H1 (cell line): Measurements from ENCODE around the gene SLC9C1. TPM values are rescaled to one million over a fixed set of nuclear protein-coding genes. Genes with fewer than 3 reads are reported as not detected.

Experiments used
- CTCF ChIA-PET: fragments of 300-600 bp; sonication (Branson Sonifier 250); formaldehyde crosslinking; loops from one replicate; lab custom pipeline; 2021; ENCODE audit not compliant: partially characterized antibody; lab: Charles Lee
- POLR2A ChIA-PET: fragments of 300-600 bp; sonication (Branson Sonifier 250); formaldehyde crosslinking; loops from one replicate; lab custom pipeline; 2021; ENCODE audit warnings: inconsistent platforms; ENCODE audit not compliant: partially characterized antibody; lab: Charles Lee
- DNase-seq, 2 experiments: peaks; one replicate each; pipeline versions ENCODE4 v3.0.0 to v3.0.0-alpha.2; 2010 to 2022; ENCODE audit warnings: low spot score in 2 of 2, low read depth in 1 of 2, mixed read lengths in 1 of 2
- FAIRE-seq: peaks from 2 replicates; lab custom pipeline; 2011; peaks lifted over from hg19 to GRCh38; lab: Jason Lieb, UNC
- H2AFZ ChIP-seq: 2 replicates; pipeline ENCODE4 v1.8.1; 2012; ENCODE audit warnings: low read length, inconsistent platforms
- H2AK5ac ChIP-seq: 2 replicates; pipeline ENCODE4 v1.6.1; 2013; ENCODE audit warnings: low read depth, low read length
- H2BK120ac ChIP-seq: replicated peaks from 2 replicates; pipeline ENCODE3; 2013; ENCODE audit warnings: low read depth, low read length, inconsistent platforms
- H2BK12ac ChIP-seq: 2 replicates; pipeline ENCODE4 v1.6.1; 2013; ENCODE audit warnings: low read depth, low read length
- H2BK15ac ChIP-seq: 2 replicates; pipeline ENCODE4 v1.6.1; 2013; ENCODE audit warnings: low read length
- H2BK20ac ChIP-seq: 2 replicates; pipeline ENCODE4 v1.6.1; 2013; ENCODE audit warnings: low read length
- H2BK5ac ChIP-seq: 2 replicates; pipeline ENCODE4 v1.6.1; 2013; ENCODE audit warnings: low read depth, low read length
- H3K14ac ChIP-seq: 2 replicates; pipeline ENCODE4 v1.6.1; 2013; ENCODE audit warnings: inconsistent platforms; ENCODE audit not compliant: insufficient read length
- H3K18ac ChIP-seq: 2 replicates; pipeline ENCODE4 v1.6.1; 2013; ENCODE audit warnings: low read length; ENCODE audit errors: extremely low read depth
- H3K23ac ChIP-seq: 2 replicates; pipeline ENCODE4 v1.6.1; 2013; ENCODE audit warnings: inconsistent platforms; ENCODE audit not compliant: insufficient read length
- H3K23me2 ChIP-seq: 2 replicates; pipeline ENCODE4 v1.6.1; 2013; ENCODE audit warnings: low read depth, low read length
- H3K27ac ChIP-seq: 2 replicates; pipeline ENCODE4 v1.6.1; 2011; ENCODE audit warnings: low read depth, low read length, inconsistent platforms
- H3K27me3 ChIP-seq, 4 experiments: replicated peaks in 1 of 4; 1 replicate in 1 of 4; 2 replicates in 3 of 4; pipeline versions ENCODE4 v1.6.1 to v1.8.1; 2011 to 2013; ENCODE audit warnings: low read length in 3 of 4, mild to moderate bottlenecking in 3 of 4, inconsistent platforms in 2 of 4, mixed read lengths in 2 of 4, moderate library complexity in 1 of 4; ENCODE audit not compliant: control insufficient read depth in 3 of 4, insufficient read depth in 3 of 4; ENCODE audit errors: extremely low read depth in 1 of 4
- H3K36me3 ChIP-seq, 4 experiments: 2 replicates each; pipeline versions ENCODE4 v1.6.1 to v1.8.1; 2011 to 2013; ENCODE audit warnings: mild to moderate bottlenecking in 4 of 4, low read length in 3 of 4, moderate library complexity in 2 of 4, control low read depth in 1 of 4, inconsistent platforms in 1 of 4; ENCODE audit not compliant: insufficient read depth in 4 of 4, control insufficient read depth in 2 of 4
- H3K4ac ChIP-seq: replicated peaks from 2 replicates; pipeline ENCODE3; 2013; ENCODE audit warnings: low read length, low read depth, mixed read lengths, inconsistent platforms; ENCODE audit not compliant: insufficient read length
- H3K4me1 ChIP-seq, 4 experiments: replicated peaks in 1 of 4; 1 replicate in 1 of 4; 2 replicates in 3 of 4; pipeline versions ENCODE4 v1.6.1 to v1.8.1; 2011 to 2013; ENCODE audit warnings: low read length in 3 of 4, inconsistent platforms in 2 of 4, mixed read lengths in 1 of 4; ENCODE audit not compliant: insufficient read depth in 4 of 4, control insufficient read depth in 3 of 4
- H3K4me2 ChIP-seq, 2 experiments: 2 replicates each; pipeline versions ENCODE4 v1.6.1 to v1.8.1; 2011 to 2013; ENCODE audit warnings: low read depth in 2 of 2, low read length in 2 of 2, control low read depth in 1 of 2, inconsistent platforms in 1 of 2, mild to moderate bottlenecking in 1 of 2; ENCODE audit not compliant: insufficient read depth in 1 of 2
- H3K4me3 ChIP-seq, 4 experiments: fragments of 200-600, 300-600 bp in 1 of 4; sonication (generic), shearing (Covaris generic), sonication (Bioruptor Twin) in 1 of 4; 2 replicates each; pipeline versions ENCODE4 v1.5.1 to v1.8.1; 2011 to 2016; ENCODE audit warnings: low read length in 4 of 4, low read depth in 3 of 4, control low read depth in 2 of 4, inconsistent platforms in 2 of 4, mild to moderate bottlenecking in 2 of 4, mixed read lengths in 1 of 4, moderate library complexity in 1 of 4; ENCODE audit not compliant: insufficient read depth in 2 of 4; ENCODE audit errors: extremely low read depth in 1 of 4
- H3K56ac ChIP-seq: replicated peaks from 2 replicates; pipeline ENCODE3; 2013; ENCODE audit warnings: low read depth, mild to moderate bottlenecking, mixed read lengths, low read length, inconsistent platforms; ENCODE audit not compliant: insufficient read length
- H3K79me1 ChIP-seq: 2 replicates; pipeline ENCODE4 v1.6.1; 2013; ENCODE audit warnings: low read depth, low read length, control low read depth
- H3K79me2 ChIP-seq, 2 experiments: 2 replicates each; pipeline versions ENCODE4 v1.6.1 to v1.8.1; 2012 to 2013; ENCODE audit warnings: low read length in 2 of 2, mild to moderate bottlenecking in 2 of 2, inconsistent platforms in 1 of 2; ENCODE audit not compliant: insufficient read depth in 2 of 2, control insufficient read depth in 1 of 2
- H3K9ac ChIP-seq, 4 experiments: replicated peaks in 1 of 4; 1 replicate in 1 of 4; 2 replicates in 3 of 4; pipeline versions ENCODE4 v1.6.1 to v1.8.1; 2011 to 2013; ENCODE audit warnings: low read depth in 3 of 4, low read length in 3 of 4, control low read depth in 2 of 4, mild to moderate bottlenecking in 2 of 4, moderate library complexity in 2 of 4, inconsistent platforms in 1 of 4; ENCODE audit errors: extremely low read depth in 1 of 4
- H3K9me3 ChIP-seq, 2 experiments: 2 replicates each; pipeline versions ENCODE4 v1.6.1 to v1.8.1; 2012 to 2013; ENCODE audit warnings: mild to moderate bottlenecking in 2 of 2, moderate library complexity in 2 of 2, control low read depth in 1 of 2, inconsistent platforms in 1 of 2, low read depth in 1 of 2, low read length in 1 of 2, mixed read lengths in 1 of 2; ENCODE audit not compliant: insufficient read depth in 2 of 2
- H4K20me1 ChIP-seq, 2 experiments: replicated peaks in 1 of 2; 2 replicates each; pipeline versions ENCODE3 to v1.8.1; 2011 to 2013; ENCODE audit warnings: inconsistent platforms in 2 of 2, low read length in 2 of 2, mild to moderate bottlenecking in 1 of 2; ENCODE audit not compliant: insufficient read depth in 2 of 2, control insufficient read depth in 1 of 2
- H4K5ac ChIP-seq: 2 replicates; pipeline ENCODE4 v1.6.1; 2013; ENCODE audit warnings: low read length, low read depth, mixed read lengths, inconsistent platforms; ENCODE audit not compliant: insufficient read length
- H4K8ac ChIP-seq: 2 replicates; pipeline ENCODE4 v1.8.0; 2013; ENCODE audit warnings: mild to moderate bottlenecking, moderate library complexity, low read length, inconsistent platforms; ENCODE audit not compliant: insufficient read depth; ENCODE audit errors: extremely low read depth
- H4K91ac ChIP-seq: replicated peaks from 2 replicates; pipeline ENCODE3; 2013; ENCODE audit warnings: low read length, mixed read lengths, inconsistent platforms; ENCODE audit not compliant: insufficient read length
- SIRT6 ChIP-seq: IDR thresholded peaks from one replicate; pipeline ENCODE4 v1.7.1; 2012; ENCODE audit warnings: low read length, inconsistent platforms
- SP2 ChIP-seq: IDR thresholded peaks from 2 replicates; pipeline ENCODE4 v1.6.1; 2012; ENCODE audit warnings: mild to moderate bottlenecking, low read length, inconsistent platforms
- ZNF274 ChIP-seq: IDR thresholded peaks from 2 replicates; pipeline ENCODE4 v1.7.0; 2012; ENCODE audit warnings: low read length, borderline replicate concordance; ENCODE audit errors: extremely low read depth
- WGBS, 2 experiments: shearing (Covaris generic) in 1 of 2; methylation state at CpG; one replicate each; pipeline versions ENCODE4 v1.1.6 to v1.1.7; 2013 to 2015; ENCODE audit warnings: low lambda C conversion rate in 2 of 2, mixed read lengths in 2 of 2, inconsistent platforms in 1 of 2, low coverage in 1 of 2, missing lambda C conversion rate in 1 of 2; ENCODE audit not compliant: insufficient replicate concordance in 2 of 2, insufficient coverage in 1 of 2, insufficient read length in 1 of 2; ENCODE audit errors: extremely low coverage in 1 of 2, missing lambda C conversion rate in 1 of 2; 5-methylcytosine and 5-hydroxymethylcytosine counted together
- polyA plus RNA-seq, 7 experiments: library from polyadenylated mRNA; depleted of rRNA in 3 of 7; stranded (reverse) in 5 of 7; unstranded in 2 of 7; fragments of >200 nt in 5 of 7; fragments of 200-250 nt in 2 of 7; gene quantifications; 1 replicate in 5 of 7; 2 replicates in 1 of 7; 4 replicates in 1 of 7; pipeline versions ENCODE4 v1.2.1 to v1.2.3, GENCODE V29; 2011 to 2013; ENCODE audit warnings: missing spikeins in 2 of 7, mixed read lengths in 2 of 7
- total RNA-seq: library from RNA; stranded (reverse); fragmentation: NEBNext Ultra II Directional; extraction: Animal tissue kit (Norgen Biotek cat#: 25700); gene quantifications from 2 replicates; pipeline ENCODE4 v1.2.1, GENCODE V29; 2021
- TF ChIP-seq, protein P1 (sequence below): IDR thresholded peaks from 2 replicates; pipeline ENCODE4 v1.6.1; 2012; ENCODE audit warnings: inconsistent platforms

SLC9C1 gene
- total and polyA plus RNA-seq, 2 of the 8 experiments (the other 6 are each of a cell fraction or from before 2014, with no cell fraction given) = 0.15 to 0.24 TPM

DNA sequence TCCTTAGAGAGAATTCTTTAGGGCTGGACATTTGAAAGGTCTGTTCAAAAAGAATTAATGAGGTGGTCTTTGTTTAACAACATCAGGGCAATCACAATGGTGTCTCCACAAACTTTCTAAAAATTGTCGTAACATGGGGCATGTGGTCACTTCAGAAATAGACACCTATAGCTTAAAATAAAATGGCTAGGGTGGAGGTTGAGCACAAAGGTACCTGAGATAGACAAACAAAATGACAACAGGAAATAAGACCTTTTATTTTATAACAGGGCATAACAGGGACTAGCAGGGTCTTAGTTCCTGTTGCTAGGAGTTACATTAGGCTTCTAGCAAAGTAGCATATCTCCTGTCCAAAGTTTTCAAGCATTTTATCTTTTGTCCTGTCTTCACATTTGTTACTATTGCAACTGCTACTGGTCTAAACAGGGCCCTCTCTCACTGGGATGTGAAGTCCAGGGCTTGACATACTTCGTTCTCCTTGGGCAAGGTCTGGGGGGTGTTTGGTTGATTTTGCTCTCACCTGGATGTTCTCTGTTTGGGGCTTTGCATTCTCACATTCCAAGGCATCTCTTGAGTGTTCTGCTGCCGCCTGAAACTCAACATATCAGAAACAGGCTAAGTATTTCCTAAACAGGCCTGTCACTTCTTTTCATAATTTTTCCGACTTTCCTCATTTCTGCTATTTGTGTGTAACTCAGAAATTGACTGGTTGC, 163.9 kb downstream of the SLC9C1 start:
- Histone ChIP-seq H3K14ac (no peak overlapping the region), H3K23ac (no peak overlapping the region), H2BK5ac (no peak overlapping the region), H4K8ac (no peak overlapping the region), H2AK5ac (peak overlapping the region; percentile 41; the same call in 1 of the 2 replicates), H3K9me3 (no peaks in the 10 kb centered on the region), H3K4ac (no peak overlapping the region), H3K4me2 (no peak overlapping the region), H3K18ac (no peak overlapping the region), H4K91ac (no peak overlapping the region), H3K23me2 (no peaks in the 10 kb centered on the region), H4K5ac (no peak overlapping the region), H3K27ac (no peak overlapping the region), H3K4me3 (no peak overlapping the region), H3K27me3 (no peaks in the 10 kb centered on the region), H2BK120ac (no peak overlapping the region), H2BK20ac (no peak overlapping the region), H3K4me1 (peaks cover 0 to 16% (median 9%) of the 10 kb centered on the region in 4 experiments; a peak in 5 of 7 replicates), H3K9ac (no peak overlapping the region), H3K56ac (no peak overlapping the region), H3K79me2 (no peaks in the 10 kb centered on the region), H3K79me1 (no peaks in the 10 kb centered on the region), H2AFZ (no peak overlapping the region), H3K36me3 (no peaks in the 10 kb centered on the region; a peak in 2 of 8 replicates), H4K20me1 (no peaks in the 10 kb centered on the region), H2BK15ac (no peak overlapping the region; the same call in 1 of the 2 replicates), H2BK12ac (no peak overlapping the region; the same call in 1 of the 2 replicates)
- TF ChIP-seq SP2 (no peak), SIRT6 (no peak), ZNF274 (no peak)
- TF ChIP-seq, protein P1, sequence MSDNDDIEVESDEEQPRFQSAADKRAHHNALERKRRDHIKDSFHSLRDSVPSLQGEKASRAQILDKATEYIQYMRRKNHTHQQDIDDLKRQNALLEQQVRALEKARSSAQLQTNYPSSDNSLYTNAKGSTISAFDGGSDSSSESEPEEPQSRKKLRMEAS = no peak
- WGBS, 2 experiments = 89% methylated on average over 4 of the region's 4 CpGs; no CpG with 5 or more reads in 1 of the 2 experiments
- POLR2A ChIA-PET = interaction anchor here (1.0 kb wide), 1 partner anchor 179 kb away, joined by 3 read pairs; no protein-coding TSS in a partner anchor
- CTCF ChIA-PET = interaction anchor here (1.3 to 4.4 kb wide), 4 partner anchors 8 to 26 kb away, joined by 4 to 20 read pairs (median 4); no protein-coding TSS in a partner anchor
- FAIRE-seq (no peak), DNase-seq (no peak)
